ENCODE measurements around the gene AGRN.
A peak's percentile ranks its signal among the peaks of the same experiment; 100 is the strongest.
"Not testable (repeated sequence)": the region's sequence is repeated elsewhere in the genome, so short reads cannot be mapped to it uniquely, and the experiment has no call there.

Gene AGRN

DNA sequence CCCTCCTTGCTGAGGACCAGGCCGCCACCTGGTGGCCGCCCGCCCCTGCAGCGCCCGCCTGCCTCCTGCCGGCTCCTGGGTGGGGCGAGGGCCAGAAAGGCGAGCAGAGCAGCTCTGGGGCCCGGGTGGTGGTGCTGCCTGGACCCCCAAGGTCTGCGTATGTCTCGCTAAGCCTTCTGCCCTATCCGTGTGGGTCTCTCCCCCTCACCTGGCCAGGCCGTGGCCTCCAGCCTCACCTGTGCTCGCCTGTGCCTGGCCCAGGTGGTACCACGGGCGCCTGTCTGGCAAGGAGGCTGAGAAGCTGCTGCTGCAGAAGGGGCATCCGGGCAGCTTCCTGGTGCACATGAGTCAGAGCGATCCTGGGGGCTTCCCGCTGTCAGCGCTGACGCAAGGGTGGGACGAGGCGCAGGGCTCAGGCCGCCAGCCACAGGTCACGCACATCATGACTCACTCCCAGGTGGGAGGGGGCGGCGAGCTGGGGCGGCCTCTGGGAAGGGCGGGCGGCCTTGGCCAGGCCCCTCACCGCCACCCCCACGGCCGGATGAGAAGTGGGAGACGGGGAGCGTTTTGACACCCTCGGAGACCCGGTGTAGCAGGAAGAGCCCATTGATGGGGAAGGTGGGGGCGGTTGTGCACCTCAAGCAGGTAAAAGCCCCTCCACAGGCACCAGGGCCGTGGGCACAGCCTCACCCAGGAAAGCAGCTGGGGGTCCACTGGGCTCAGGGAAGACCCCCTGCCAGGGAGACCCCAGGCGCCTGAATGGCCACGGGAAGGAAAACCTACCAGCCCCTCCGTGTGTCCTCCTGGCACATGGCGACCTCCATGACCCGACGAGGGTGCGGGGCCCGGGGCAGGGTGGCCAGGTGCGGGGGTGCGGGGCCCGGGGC is 44.3 kb downstream of the AGRN start:
- TF ChIP-seq EZH2phosphoT487 (IDR thresholded peaks at IDR 0.05; ENCODE audit: low read length) (no peak), CTCF (IDR thresholded peaks at IDR 0.05; ENCODE audit: low read length) (peak; percentile 93)
- H3K9ac ChIP-seq (ENCODE audit: low read length) = no peak overlapping the region
- peaks cover 70% of the 10 kb centered on the region for H3K27me3 ChIP-seq (replicated peaks; ENCODE audit: insufficient read depth, low read length)

GRCh38 chr1:1065265-1065939 is 45.5 kb downstream of the AGRN start:
- H3K27me3 ChIP-seq (replicated peaks; ENCODE audit: insufficient read depth, low read length) = peaks cover 74% of the 10 kb centered on the region
- no peak for DNase-seq
- TF ChIP-seq EZH2phosphoT487 (IDR thresholded peaks at IDR 0.05; ENCODE audit: low read length) (no peak), CTCF (IDR thresholded peaks at IDR 0.05; ENCODE audit: low read length) (no peak), EZH2 (optimal IDR thresholded peaks at IDR 0.05; ENCODE audit: low read depth, low read length) (no peak)

More for the DNA sequence above, 44.3 kb downstream of the AGRN start:
- Histone ChIP-seq H3K9me3 (replicated peaks; ENCODE audit: insufficient read depth, low read length) (no peaks in the 10 kb centered on the region), H3K36me3 (replicated peaks; ENCODE audit: insufficient read depth, low read length) (no peaks in the 10 kb centered on the region), H3K79me2 (ENCODE audit: low read length) (no peaks in the 10 kb centered on the region), H3K27ac (ENCODE audit: low read length) (no peak overlapping the region), H4K20me1 (ENCODE audit: insufficient read depth, low read length) (no peaks in the 10 kb centered on the region), H3K4me3 (ENCODE audit: low read length) (no peak overlapping the region), H3K4me1 (ENCODE audit: low read length) (peaks cover 4% of the 10 kb centered on the region; the same call in 1 of the 2 replicates), H3K4me2 (ENCODE audit: low read depth, low read length) (peak overlapping the region; percentile 59; the same call in 1 of the 2 replicates), H3K9me2 (replicated peaks; ENCODE audit: insufficient read depth, low read length) (no peaks in the 10 kb centered on the region), H3F3A (ENCODE audit: insufficient read depth, low read length) (no peaks in the 10 kb centered on the region), H2AFZ (ENCODE audit: low read length) (peak overlapping the region; percentile 54; the same call in 1 of the 2 replicates)
- peak; percentile 34 for DNase-seq

GRCh38 chr1:1065940-1066304 is 46.0 kb downstream of the AGRN start:
- H4K20me1 ChIP-seq (ENCODE audit: insufficient read depth, low read length); H3K4me2 ChIP-seq (ENCODE audit: low read depth, low read length); H3K9me3 ChIP-seq (replicated peaks; ENCODE audit: insufficient read depth, low read length); H3K4me3 ChIP-seq (ENCODE audit: low read length); H2AFZ ChIP-seq (ENCODE audit: low read length); H3K4me1 ChIP-seq (ENCODE audit: low read length); H3K36me3 ChIP-seq (replicated peaks; ENCODE audit: insufficient read depth, low read length); H3K9ac ChIP-seq (ENCODE audit: low read length); H3F3A ChIP-seq (ENCODE audit: insufficient read depth, low read length); H3K9me2 ChIP-seq (replicated peaks; ENCODE audit: insufficient read depth, low read length); H3K27ac ChIP-seq (ENCODE audit: low read length); DNase-seq; H3K79me2 ChIP-seq (ENCODE audit: low read length): not testable (repeated sequence)
- H3K27me3 ChIP-seq (replicated peaks; ENCODE audit: insufficient read depth, low read length) = peaks cover 75% of the 10 kb centered on the region

More at GRCh38 chr1:1065265-1065939, 45.5 kb downstream of the AGRN start:
- Histone ChIP-seq H3K79me2 (ENCODE audit: low read length) (no peaks in the 10 kb centered on the region), H3K4me2 (ENCODE audit: low read depth, low read length) (no peak overlapping the region), H3K9ac (ENCODE audit: low read length) (no peak overlapping the region), H3K36me3 (replicated peaks; ENCODE audit: insufficient read depth, low read length) (no peaks in the 10 kb centered on the region), H3K9me2 (replicated peaks; ENCODE audit: insufficient read depth, low read length) (no peaks in the 10 kb centered on the region), H3K4me1 (ENCODE audit: low read length) (peaks cover 4% of the 10 kb centered on the region; the same call in 1 of the 2 replicates), H3K9me3 (replicated peaks; ENCODE audit: insufficient read depth, low read length) (no peaks in the 10 kb centered on the region), H4K20me1 (ENCODE audit: insufficient read depth, low read length) (no peaks in the 10 kb centered on the region), H3K4me3 (ENCODE audit: low read length) (no peak overlapping the region), H3F3A (ENCODE audit: insufficient read depth, low read length) (no peaks in the 10 kb centered on the region), H3K27ac (ENCODE audit: low read length) (no peak overlapping the region), H2AFZ (ENCODE audit: low read length) (no peak overlapping the region)

Data from MM.1S (cell line).